GM23338 (cell line): ENCODE results near the gene RCSD1. TPM values are rescaled to one million over a fixed set of nuclear protein-coding genes. Genes with fewer than 3 reads are reported as not detected.
A peak's percentile ranks its signal among the peaks of the same experiment; 100 is the strongest.

Source experiments
- ATAC-seq: fragments of 200-7000 bp; cut with Tn5 transposase; 3 replicates; pipeline ENCODE4 v1.9.1; 2020
- DNase-seq: peaks from one replicate; pipeline ENCODE4 v3.0.0-alpha.2; 2015; ENCODE audit warnings: low spot score
- H2AFZ ChIP-seq: fragments of 200-600 bp; sonication (generic); 2 replicates; pipeline ENCODE4 v1.8.0; 2016; ENCODE audit warnings: antibody characterized with exemption, mild to moderate bottlenecking, moderate library complexity
- H3F3A ChIP-seq: fragments of 200-600 bp; sonication (generic); replicated peaks from 2 replicates; pipeline ENCODE4 v1.8.0; 2017; ENCODE audit warnings: antibody characterized with exemption, mixed run types, low read depth
- H3K27ac ChIP-seq: fragments of 200-600 bp; sonication (generic); 2 replicates; pipeline ENCODE4 v1.6.1; 2016; ENCODE audit warnings: low read depth
- H3K27me3 ChIP-seq: fragments of 200-600 bp; sonication (generic); 2 replicates; pipeline ENCODE4 v1.8.0; 2016; ENCODE audit warnings: mild to moderate bottlenecking, mixed run types, moderate library complexity; ENCODE audit not compliant: insufficient read depth
- H3K36me3 ChIP-seq: fragments of 200-600 bp; sonication (generic); 2 replicates; pipeline ENCODE4 v1.8.0; 2016; ENCODE audit warnings: mild to moderate bottlenecking; ENCODE audit not compliant: insufficient read depth
- H3K4me1 ChIP-seq: fragments of 200-600 bp; sonication (generic); 2 replicates; pipeline ENCODE4 v1.8.0; 2016; ENCODE audit warnings: mild to moderate bottlenecking, moderate library complexity; ENCODE audit not compliant: insufficient read depth
- H3K4me2 ChIP-seq: fragments of 200-600 bp; sonication (generic); 2 replicates; pipeline ENCODE4 v1.7.1; 2017; ENCODE audit warnings: mixed run types
- H3K4me3 ChIP-seq: fragments of 200-600 bp; sonication (generic); 2 replicates; pipeline ENCODE4 v1.6.1; 2016; ENCODE audit warnings: mixed run types
- H3K79me2 ChIP-seq: fragments of 200-600 bp; sonication (generic); replicated peaks from 2 replicates; pipeline ENCODE4 v1.8.0; 2017; ENCODE audit warnings: mild to moderate bottlenecking; ENCODE audit not compliant: insufficient read depth
- H3K9me2 ChIP-seq: fragments of 200-600 bp; sonication (generic); 2 replicates; pipeline ENCODE4 v1.8.0; 2017; ENCODE audit not compliant: insufficient read depth
- H4K20me1 ChIP-seq: fragments of 200-600 bp; sonication (generic); replicated peaks from 2 replicates; pipeline ENCODE4 v1.8.0; 2017; ENCODE audit warnings: mild to moderate bottlenecking; ENCODE audit not compliant: insufficient read depth
- H3K27ac Mint-ChIP-seq: 2 replicates; pipeline ENCODE4 v1.8.0; 2020; ENCODE audit warnings: inconsistent platforms, mild to moderate bottlenecking, moderate library complexity, mixed read lengths
- H3K27me3 Mint-ChIP-seq: 3 replicates; pipeline ENCODE4 v1.8.0; 2022; ENCODE audit warnings: low read depth, mild to moderate bottlenecking, moderate library complexity, mixed read lengths, inconsistent platforms; ENCODE audit not compliant: insufficient read depth, poor library complexity
- H3K36me3 Mint-ChIP-seq: 3 replicates; pipeline ENCODE4 v1.8.0; 2021; ENCODE audit warnings: low read depth, mild to moderate bottlenecking, inconsistent platforms, moderate library complexity, mixed read lengths
- H3K4me1 Mint-ChIP-seq: 3 replicates; pipeline ENCODE4 v1.8.0; 2020; ENCODE audit warnings: mild to moderate bottlenecking, inconsistent platforms, mixed read lengths
- H3K4me3 Mint-ChIP-seq: 3 replicates; pipeline ENCODE4 v1.8.0; 2021; ENCODE audit warnings: moderate library complexity, mild to moderate bottlenecking, inconsistent platforms, mixed read lengths
- H3K9me3 Mint-ChIP-seq: 3 replicates; pipeline ENCODE4 v1.8.0; 2020; ENCODE audit warnings: moderate library complexity, mild to moderate bottlenecking, inconsistent platforms, mixed read lengths
- EZH2 ChIP-seq: fragments of 200-600 bp; sonication (generic); IDR thresholded peaks from one replicate; pipeline ENCODE4 v1.8.0; 2017; ENCODE audit warnings: antibody characterized with exemption, mild to moderate bottlenecking, low read depth; ENCODE audit not compliant: unreplicated experiment
- EZH2phosphoT487 ChIP-seq: fragments of 200-600 bp; sonication (generic); IDR thresholded peaks from one replicate; pipeline ENCODE4 v1.8.1; 2018; ENCODE audit warnings: antibody characterized with exemption; ENCODE audit not compliant: unreplicated experiment
- JUNB ChIP-seq: IDR thresholded peaks from one replicate; pipeline ENCODE4 v1.6.1; 2016; ENCODE audit warnings: antibody characterized with exemption; ENCODE audit not compliant: unreplicated experiment
- POLR2AphosphoS5 ChIP-seq: IDR thresholded peaks from 2 replicates; pipeline ENCODE4 v1.6.1; 2016; ENCODE audit warnings: antibody characterized with exemption, low read depth
- STAT1 ChIP-seq: IDR thresholded peaks from one replicate; pipeline ENCODE4 v1.6.1; 2016; ENCODE audit warnings: antibody characterized with exemption; ENCODE audit not compliant: unreplicated experiment
- polyA plus RNA-seq: library from polyadenylated mRNA; unstranded; fragments of >200 nt; fragmentation: Nextera tagmentation; extraction: Ambion mirVana; gene quantifications from 2 replicates; pipeline ENCODE4 v1.2.1, GENCODE V29; 2016
- total RNA-seq: library from RNA; depleted of rRNA; stranded (reverse); fragments of >200 nt; shearing (Covaris generic); gene quantifications from 2 replicates; pipeline ENCODE4 v1.2.3, GENCODE V29; 2014
- TF ChIP-seq, protein P1 (sequence below), 2 experiments: fragments of 200-600 bp in 1 of 2; sonication (generic) in 1 of 2; conservative IDR thresholded peaks; 2 replicates each; pipeline versions ENCODE4 v1.5.1 to v1.6.1; 2016 to 2017; ENCODE audit warnings: antibody characterized with exemption in 2 of 2, low read depth in 2 of 2, mild to moderate bottlenecking in 2 of 2, moderate library complexity in 1 of 2
- TF ChIP-seq, protein P2 (sequence below): IDR thresholded peaks from 2 replicates; pipeline ENCODE4 v1.6.1; 2016; ENCODE audit warnings: antibody characterized with exemption
- TF ChIP-seq, protein P3 (sequence below): IDR thresholded peaks from one replicate; pipeline ENCODE4 v1.6.1; 2018; ENCODE audit warnings: antibody characterized with exemption; ENCODE audit not compliant: unreplicated experiment

The RCSD1 gene
- total and polyA plus RNA-seq, 2 experiments from 2014 or later = 0.18 to 0.73 TPM

GRCh38 chr1:167634435-167634834 lies 4.4 kb downstream of the RCSD1 start:
- Mint-ChIP-seq H3K4me1 (peaks cover 48% of the 10 kb centered on the region), H3K27ac (no peak overlapping the region), H3K36me3 (no peaks in the 10 kb centered on the region; the same call in 2 of the 3 replicates), H3K27me3 (peaks cover 27% of the 10 kb centered on the region), H3K4me3 (no peak overlapping the region), H3K9me3 (no peaks in the 10 kb centered on the region)
- Histone ChIP-seq H3K36me3 (no peaks in the 10 kb centered on the region), H3K27ac (no peak overlapping the region), H4K20me1 (no peaks in the 10 kb centered on the region), H3K4me2 (no peak overlapping the region), H3K9me2 (no peaks in the 10 kb centered on the region), H3K4me3 (no peak overlapping the region), H2AFZ (no peak overlapping the region), H3K27me3 (peaks cover 48% of the 10 kb centered on the region), H3F3A (0 out of 2 replicates have a peak, but pooled peaks cover under 1% of the 10 kb centered on the region), H3K4me1 (peaks cover 37% of the 10 kb centered on the region), H3K79me2 (no peaks in the 10 kb centered on the region)
- TF ChIP-seq EZH2phosphoT487 (no peak), STAT1 (no peak), EZH2 (no peak), POLR2AphosphoS5 (no peak)
- TF ChIP-seq, protein P1, sequence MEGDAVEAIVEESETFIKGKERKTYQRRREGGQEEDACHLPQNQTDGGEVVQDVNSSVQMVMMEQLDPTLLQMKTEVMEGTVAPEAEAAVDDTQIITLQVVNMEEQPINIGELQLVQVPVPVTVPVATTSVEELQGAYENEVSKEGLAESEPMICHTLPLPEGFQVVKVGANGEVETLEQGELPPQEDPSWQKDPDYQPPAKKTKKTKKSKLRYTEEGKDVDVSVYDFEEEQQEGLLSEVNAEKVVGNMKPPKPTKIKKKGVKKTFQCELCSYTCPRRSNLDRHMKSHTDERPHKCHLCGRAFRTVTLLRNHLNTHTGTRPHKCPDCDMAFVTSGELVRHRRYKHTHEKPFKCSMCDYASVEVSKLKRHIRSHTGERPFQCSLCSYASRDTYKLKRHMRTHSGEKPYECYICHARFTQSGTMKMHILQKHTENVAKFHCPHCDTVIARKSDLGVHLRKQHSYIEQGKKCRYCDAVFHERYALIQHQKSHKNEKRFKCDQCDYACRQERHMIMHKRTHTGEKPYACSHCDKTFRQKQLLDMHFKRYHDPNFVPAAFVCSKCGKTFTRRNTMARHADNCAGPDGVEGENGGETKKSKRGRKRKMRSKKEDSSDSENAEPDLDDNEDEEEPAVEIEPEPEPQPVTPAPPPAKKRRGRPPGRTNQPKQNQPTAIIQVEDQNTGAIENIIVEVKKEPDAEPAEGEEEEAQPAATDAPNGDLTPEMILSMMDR (conservative IDR thresholded peaks at IDR 0.05; ENCODE audit: low read depth in 2 of 2) = no peak
- ATAC-seq (no peak), DNase-seq (no peak)

DNA sequence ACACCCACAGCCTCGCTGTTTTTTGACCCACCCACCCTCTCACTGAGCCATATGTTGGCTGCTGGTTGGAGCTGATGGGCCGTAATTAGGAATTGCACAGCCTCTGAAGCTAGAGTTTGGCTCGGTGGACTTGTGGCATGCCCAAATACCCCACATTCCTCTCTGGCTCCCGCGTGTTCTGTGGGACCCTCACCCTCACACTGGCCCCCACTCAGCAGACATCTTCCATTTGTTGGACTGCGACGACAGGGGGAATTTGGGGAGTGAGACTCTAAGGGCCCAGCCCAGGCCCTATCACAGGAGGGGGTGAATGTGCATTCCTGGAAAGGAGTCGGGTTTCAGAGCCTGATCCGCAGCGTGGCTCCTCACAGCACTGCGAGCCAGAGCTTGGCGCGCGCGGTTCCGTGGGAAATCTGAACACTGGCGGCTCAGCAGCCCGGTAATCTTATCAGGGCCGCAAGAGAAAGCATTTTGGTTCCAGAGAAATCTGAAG lies 5.2 kb downstream of the RCSD1 start:
- Histone ChIP-seq H3K27ac (no peak overlapping the region), H4K20me1 (no peaks in the 10 kb centered on the region), H3K4me2 (peak overlapping the region; percentile 70), H3K4me3 (peak overlapping the region; percentile 42), H3K9me2 (no peaks in the 10 kb centered on the region), H3K36me3 (no peaks in the 10 kb centered on the region), H3F3A (no peaks in the 10 kb centered on the region), H3K27me3 (peaks cover 40% of the 10 kb centered on the region), H3K4me1 (peaks cover 34% of the 10 kb centered on the region), H2AFZ (peak overlapping the region; percentile 61), H3K79me2 (no peaks in the 10 kb centered on the region)
- DNase-seq (peak; percentile 85), ATAC-seq (peak; percentile 92)
- Mint-ChIP-seq H3K4me3 (peak overlapping the region; percentile 47; the same call in 2 of the 3 replicates), H3K9me3 (no peaks in the 10 kb centered on the region), H3K36me3 (no peaks in the 10 kb centered on the region), H3K4me1 (peaks cover 45% of the 10 kb centered on the region), H3K27ac (no peak overlapping the region), H3K27me3 (peaks cover 22% of the 10 kb centered on the region)
- TF ChIP-seq, protein P2, sequence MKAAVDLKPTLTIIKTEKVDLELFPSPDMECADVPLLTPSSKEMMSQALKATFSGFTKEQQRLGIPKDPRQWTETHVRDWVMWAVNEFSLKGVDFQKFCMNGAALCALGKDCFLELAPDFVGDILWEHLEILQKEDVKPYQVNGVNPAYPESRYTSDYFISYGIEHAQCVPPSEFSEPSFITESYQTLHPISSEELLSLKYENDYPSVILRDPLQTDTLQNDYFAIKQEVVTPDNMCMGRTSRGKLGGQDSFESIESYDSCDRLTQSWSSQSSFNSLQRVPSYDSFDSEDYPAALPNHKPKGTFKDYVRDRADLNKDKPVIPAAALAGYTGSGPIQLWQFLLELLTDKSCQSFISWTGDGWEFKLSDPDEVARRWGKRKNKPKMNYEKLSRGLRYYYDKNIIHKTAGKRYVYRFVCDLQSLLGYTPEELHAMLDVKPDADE = no peak
- TF ChIP-seq, protein P3, sequence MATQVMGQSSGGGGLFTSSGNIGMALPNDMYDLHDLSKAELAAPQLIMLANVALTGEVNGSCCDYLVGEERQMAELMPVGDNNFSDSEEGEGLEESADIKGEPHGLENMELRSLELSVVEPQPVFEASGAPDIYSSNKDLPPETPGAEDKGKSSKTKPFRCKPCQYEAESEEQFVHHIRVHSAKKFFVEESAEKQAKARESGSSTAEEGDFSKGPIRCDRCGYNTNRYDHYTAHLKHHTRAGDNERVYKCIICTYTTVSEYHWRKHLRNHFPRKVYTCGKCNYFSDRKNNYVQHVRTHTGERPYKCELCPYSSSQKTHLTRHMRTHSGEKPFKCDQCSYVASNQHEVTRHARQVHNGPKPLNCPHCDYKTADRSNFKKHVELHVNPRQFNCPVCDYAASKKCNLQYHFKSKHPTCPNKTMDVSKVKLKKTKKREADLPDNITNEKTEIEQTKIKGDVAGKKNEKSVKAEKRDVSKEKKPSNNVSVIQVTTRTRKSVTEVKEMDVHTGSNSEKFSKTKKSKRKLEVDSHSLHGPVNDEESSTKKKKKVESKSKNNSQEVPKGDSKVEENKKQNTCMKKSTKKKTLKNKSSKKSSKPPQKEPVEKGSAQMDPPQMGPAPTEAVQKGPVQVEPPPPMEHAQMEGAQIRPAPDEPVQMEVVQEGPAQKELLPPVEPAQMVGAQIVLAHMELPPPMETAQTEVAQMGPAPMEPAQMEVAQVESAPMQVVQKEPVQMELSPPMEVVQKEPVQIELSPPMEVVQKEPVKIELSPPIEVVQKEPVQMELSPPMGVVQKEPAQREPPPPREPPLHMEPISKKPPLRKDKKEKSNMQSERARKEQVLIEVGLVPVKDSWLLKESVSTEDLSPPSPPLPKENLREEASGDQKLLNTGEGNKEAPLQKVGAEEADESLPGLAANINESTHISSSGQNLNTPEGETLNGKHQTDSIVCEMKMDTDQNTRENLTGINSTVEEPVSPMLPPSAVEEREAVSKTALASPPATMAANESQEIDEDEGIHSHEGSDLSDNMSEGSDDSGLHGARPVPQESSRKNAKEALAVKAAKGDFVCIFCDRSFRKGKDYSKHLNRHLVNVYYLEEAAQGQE = no peak
- TF ChIP-seq JUNB = no peak
